HG02973 (cell line): ENCODE measurements around the gene GPATCH4.

ENCODE experiments used
- ATAC-seq: cut with Tn5 transposase; IDR thresholded peaks from one replicate; pipeline ENCODE4 v1.9.1; 2021; ENCODE audit warnings: moderate library complexity; ENCODE audit not compliant: unreplicated experiment

The GPATCH4 gene

DNA sequence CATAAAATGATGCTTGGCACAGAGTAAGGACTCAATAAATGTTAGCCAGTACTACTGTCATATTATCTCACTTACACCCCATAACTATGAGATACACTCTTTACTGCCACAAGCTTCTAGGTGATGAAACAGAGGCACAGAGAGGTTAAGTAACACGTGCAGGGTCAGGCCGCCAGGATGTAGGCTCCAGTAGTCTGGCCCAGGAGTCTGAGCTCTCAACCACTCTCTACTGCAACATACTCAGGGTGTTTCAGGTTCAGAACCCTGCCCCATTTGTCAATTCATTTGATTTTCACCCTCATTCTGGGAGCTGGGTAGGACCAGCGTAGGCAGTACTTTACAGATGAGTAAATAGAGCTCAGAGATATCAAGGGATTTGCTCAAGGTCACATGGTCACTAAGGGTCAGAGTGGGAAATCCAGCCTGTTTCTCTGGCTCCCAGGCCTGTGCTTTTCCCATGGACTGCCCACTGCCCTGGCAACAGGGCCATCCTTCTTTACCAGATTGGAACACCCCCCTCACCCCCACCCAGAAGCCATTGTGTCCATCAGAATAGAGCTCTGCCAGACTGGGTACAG is 50.1 kb downstream of the GPATCH4 start:
- no peak for ATAC-seq

DNA sequence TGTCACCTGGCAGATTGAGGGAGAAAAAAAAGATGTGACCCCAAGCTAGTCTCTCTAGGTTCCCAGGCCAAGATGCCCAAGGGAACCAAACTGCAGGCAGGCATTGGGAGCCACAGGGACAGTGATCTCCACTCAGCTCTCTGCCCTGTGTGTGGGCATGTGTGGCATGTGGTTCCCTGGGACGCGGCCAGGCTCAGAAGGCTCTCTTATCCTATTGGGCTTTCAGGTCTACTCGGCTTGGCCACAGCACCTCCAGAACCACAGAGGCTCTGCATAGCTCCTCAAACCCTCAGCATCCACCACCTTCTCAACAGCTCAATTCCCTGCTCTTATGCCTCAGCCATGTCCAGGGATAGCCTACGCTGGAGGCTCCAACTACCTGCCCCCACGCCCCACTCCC is 50.9 kb downstream of the GPATCH4 start:
- ATAC-seq = no peak

DNA sequence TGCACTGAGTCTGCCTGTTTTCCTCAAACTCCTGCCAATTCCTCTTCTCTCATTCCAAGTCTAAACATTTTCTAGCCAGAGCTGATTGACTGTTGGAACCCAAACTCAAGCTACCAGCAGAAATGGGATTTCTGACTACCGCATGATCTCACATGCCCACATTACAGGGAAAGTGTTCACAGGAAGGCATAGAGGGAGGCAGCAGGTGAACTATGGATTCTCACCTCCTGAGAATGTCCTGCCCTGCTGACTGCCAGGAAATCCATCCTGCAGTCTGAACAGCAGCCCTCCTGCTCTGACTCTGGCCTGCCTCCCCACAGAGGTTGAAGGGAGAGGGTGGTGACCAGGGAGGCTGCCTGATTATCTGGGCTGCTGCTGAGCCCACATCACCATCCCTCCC is 51.4 kb downstream of the GPATCH4 start:
- ATAC-seq = no peak

GRCh38 chr1:156549390-156549789 is 51.9 kb downstream of the GPATCH4 start:
- no peak for ATAC-seq

- no peak for ATAC-seq
These were observed 53.3 kb downstream of the GPATCH4 start for GRCh38 chr1:156547982-156548381.

DNA sequence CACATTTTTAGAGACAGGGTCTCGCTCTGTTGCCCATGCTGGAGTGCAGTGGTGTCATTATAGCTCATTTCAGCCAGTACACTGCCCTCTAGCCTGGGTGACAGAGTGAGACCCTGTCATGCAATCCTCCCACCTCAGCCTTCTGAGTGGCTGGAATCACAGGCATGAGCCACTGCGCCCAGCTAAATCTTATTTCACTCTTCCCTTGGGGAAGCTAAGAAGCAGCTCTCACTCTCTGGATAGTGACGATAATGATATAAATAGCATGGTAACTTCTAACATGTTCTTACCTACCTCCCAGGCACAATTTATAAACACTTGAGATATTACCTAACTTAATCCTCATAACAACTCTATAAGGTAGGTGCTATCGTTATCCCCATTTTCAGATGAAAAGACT is 53.8 kb downstream of the GPATCH4 start:
- no peak for ATAC-seq

DNA sequence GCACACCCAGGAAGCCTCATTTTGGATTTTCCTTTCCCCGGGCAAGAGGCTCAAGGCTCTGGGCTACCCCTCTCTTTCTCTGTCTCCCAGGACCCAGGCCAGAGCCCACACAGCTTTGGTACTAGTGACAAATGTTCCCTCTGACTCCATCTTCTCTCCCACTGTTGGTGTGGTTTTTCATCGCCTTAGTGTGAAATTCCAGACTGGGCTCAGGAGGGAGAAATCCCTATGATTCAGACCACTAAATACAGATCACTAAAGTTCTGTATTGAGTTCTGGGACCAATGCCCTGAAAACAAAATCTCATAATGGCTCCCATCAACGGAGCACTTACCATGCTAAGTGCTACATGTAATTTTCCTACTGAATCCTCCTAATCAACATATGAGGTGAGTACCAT is 55.0 kb downstream of the GPATCH4 start:
- ATAC-seq = no peak

DNA sequence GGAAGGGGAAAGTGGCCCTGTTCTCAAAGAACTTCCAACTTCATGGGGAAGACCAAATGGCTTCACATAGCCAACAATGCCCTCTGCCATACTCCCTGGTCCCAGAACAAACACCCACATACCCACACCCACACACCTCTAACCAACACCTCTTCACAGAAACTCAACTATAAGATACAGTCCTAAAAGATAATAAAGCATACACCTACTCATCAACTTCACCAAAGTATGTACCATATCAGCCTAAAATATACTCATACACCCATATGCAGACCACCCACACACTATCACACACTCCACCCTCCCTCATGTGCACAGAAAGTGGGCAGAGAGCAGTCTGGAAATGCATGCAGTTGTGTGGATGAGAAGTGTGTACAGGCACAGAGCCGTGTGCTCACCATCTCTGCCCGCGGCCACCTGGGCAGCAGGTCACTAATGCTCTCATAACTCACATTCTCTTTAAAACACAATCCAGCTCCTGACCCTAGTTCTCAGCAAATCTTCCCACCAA is 56.6 kb downstream of the GPATCH4 start:
- ATAC-seq = no peak
